Measurements from ENCODE around the gene ZMYND19. TPM values are rescaled to one million over a fixed set of nuclear protein-coding genes. Genes with fewer than 3 reads are reported as not detected.
A peak's percentile ranks its signal among the peaks of the same experiment; 100 is the strongest.

ZMYND19 gene
- total RNA-seq, 1 experiment from 2014 or later = 37.0 TPM

GRCh38 chr9:137612741-137613142 lies 22.4 kb upstream of the ZMYND19 start:
- Histone ChIP-seq H3K4me3 (ENCODE audit: low read depth in 2 of 2, low read length in 2 of 2) (no peak overlapping the region), H3K27me3 (ENCODE audit: control insufficient read depth, insufficient read depth, low read length) (no peaks in the 10 kb centered on the region), H3K4me1 (ENCODE audit: control insufficient read depth, insufficient read depth, low read length) (peaks cover 52% of the 10 kb centered on the region), H3K27ac (ENCODE audit: low read length) (peak overlapping the region; percentile 82), H3K36me3 (ENCODE audit: control insufficient read depth, insufficient read depth, low read length) (peaks cover 2% of the 10 kb centered on the region; the same call in 1 of the 2 replicates), H3K9me3 (ENCODE audit: control insufficient read depth, insufficient read depth, low read depth, low read length) (no peaks in the 10 kb centered on the region)
- CTCF ChIA-PET = no interaction called here
- ATAC-seq (no peak; the same call in 1 of the 2 replicates), DNase-seq (ENCODE audit: low read depth, low spot score) (no peak)
- in situ Hi-C loops (cut with HindIII; ENCODE audit: low pct_unique_long_range_greater_than_20kb, low sequenced_read_pairs) (no loop called here), intact Hi-C loops (cut with micrococcal nuclease; ENCODE audit: unreplicated experiment) (no loop called here)
- POLR2A ChIA-PET = no interaction called here
- no TSS peak for BruUV-seq (replicated peaks)
- TF ChIP-seq POLR2AphosphoS5 (IDR thresholded peaks at IDR 0.05; ENCODE audit: low read depth, low read length) = no peak
- TF ChIP-seq REST (IDR thresholded peaks at IDR 0.05; ENCODE audit: insufficient read depth in 1 of 2, low read depth in 2 of 2, low read length in 1 of 2) = no peak
- TF ChIP-seq TCF7L2 (IDR thresholded peaks at IDR 0.05; ENCODE audit: low read depth, low read length) = no peak
- TF ChIP-seq SIN3A (IDR thresholded peaks at IDR 0.05; ENCODE audit: borderline replicate concordance, insufficient read depth, low read depth, low read length) = no peak
- TF ChIP-seq CTCF (IDR thresholded peaks at IDR 0.05) = no peak

- Histone ChIP-seq H3K27me3 (ENCODE audit: control insufficient read depth, insufficient read depth, low read length) (no peaks in the 10 kb centered on the region), H3K4me3 (ENCODE audit: low read depth in 2 of 2, low read length in 2 of 2) (no peak overlapping the region), H3K36me3 (ENCODE audit: control insufficient read depth, insufficient read depth, low read length) (peaks cover 2% of the 10 kb centered on the region; the same call in 1 of the 2 replicates), H3K4me1 (ENCODE audit: control insufficient read depth, insufficient read depth, low read length) (peaks cover 53% of the 10 kb centered on the region), H3K9me3 (ENCODE audit: control insufficient read depth, insufficient read depth, low read depth, low read length) (no peaks in the 10 kb centered on the region), H3K27ac (ENCODE audit: low read length) (peak overlapping the region; percentile 82)
- CTCF ChIA-PET = interaction anchor here (0.6 kb wide), 1 partner anchor 10 kb away, joined by 3 read pairs; no protein-coding TSS in a partner anchor
- intact Hi-C loops (cut with micrococcal nuclease; ENCODE audit: unreplicated experiment) = no loop called here
- ATAC-seq = peak; percentile 73
- BruUV-seq (replicated peaks) = no TSS peak
- in situ Hi-C loops (cut with HindIII; ENCODE audit: low pct_unique_long_range_greater_than_20kb, low sequenced_read_pairs) = no loop called here
- POLR2A ChIA-PET = no interaction called here
- TF ChIP-seq CTCF (IDR thresholded peaks at IDR 0.05) (no peak), REST (IDR thresholded peaks at IDR 0.05; ENCODE audit: insufficient read depth in 1 of 2, low read depth in 2 of 2, low read length in 1 of 2) (no peak), SIN3A (IDR thresholded peaks at IDR 0.05; ENCODE audit: borderline replicate concordance, insufficient read depth, low read depth, low read length) (no peak), TCF7L2 (IDR thresholded peaks at IDR 0.05; ENCODE audit: low read depth, low read length) (no peak), POLR2AphosphoS5 (IDR thresholded peaks at IDR 0.05; ENCODE audit: low read depth, low read length) (no peak; the same call in 1 of the 2 replicates)
- peak; percentile 60 for DNase-seq (ENCODE audit: low read depth, low spot score)
Observed at GRCh38 chr9:137611623-137612609, 21.6 kb upstream of the ZMYND19 start.
